Activated T-cell treated with anti-CD3 and anti-CD28 coated beads, Interleukin-2, amount 50 U/mL, for 72 hours (primary cell): ENCODE measurements around the gene PECR. TPM values are rescaled to one million over a fixed set of nuclear protein-coding genes. Genes with fewer than 3 reads are reported as not detected.

ENCODE experiments used
- ATAC-seq, 2 donors: fragments of 150-1000 bp; cut with Tn5 transposase; replicated peaks in 1 of 2; 2 replicates each; pipeline ENCODE4 v1.10.0; 2021; ENCODE audit warnings: moderate library complexity in 2 of 2, mild to moderate bottlenecking in 1 of 2
- DNase-seq, 2 donors: peaks; one replicate each; pipeline ENCODE4 v3.0.0; 2021 to 2022; ENCODE audit warnings: mixed read lengths in 1 of 2
- H3K27ac Mint-ChIP-seq: one replicate; pipeline ENCODE4 v1.8.0; 2022; ENCODE audit warnings: mild to moderate bottlenecking, moderate library complexity, mixed read lengths
- H3K27me3 Mint-ChIP-seq: one replicate; pipeline ENCODE4 v1.8.0; 2022; ENCODE audit warnings: low read depth, mixed read lengths
- H3K36me3 Mint-ChIP-seq, 2 donors: one replicate each; pipeline ENCODE4 v1.8.0; 2022; ENCODE audit warnings: mixed read lengths in 2 of 2, mild to moderate bottlenecking in 1 of 2; ENCODE audit not compliant: insufficient read depth in 2 of 2
- H3K4me1 Mint-ChIP-seq: one replicate; pipeline ENCODE4 v1.8.0; 2022; ENCODE audit warnings: low read depth, mixed read lengths
- H3K4me3 Mint-ChIP-seq, 2 donors: one replicate each; pipeline ENCODE4 v1.8.0; 2022; ENCODE audit warnings: mild to moderate bottlenecking in 2 of 2, mixed read lengths in 2 of 2, moderate library complexity in 2 of 2
- H3K9me3 Mint-ChIP-seq, 2 donors: one replicate each; pipeline ENCODE4 v1.8.0; 2022; ENCODE audit warnings: mixed read lengths in 2 of 2
- total RNA-seq, 2 donors: library from RNA; stranded (reverse); gene quantifications; one replicate each; pipeline ENCODE4 v1.2.3, GENCODE V29; 2022

PECR gene
- total RNA-seq = 10 to 100 TPM; 28.4 to 29.7 TPM

DNA sequence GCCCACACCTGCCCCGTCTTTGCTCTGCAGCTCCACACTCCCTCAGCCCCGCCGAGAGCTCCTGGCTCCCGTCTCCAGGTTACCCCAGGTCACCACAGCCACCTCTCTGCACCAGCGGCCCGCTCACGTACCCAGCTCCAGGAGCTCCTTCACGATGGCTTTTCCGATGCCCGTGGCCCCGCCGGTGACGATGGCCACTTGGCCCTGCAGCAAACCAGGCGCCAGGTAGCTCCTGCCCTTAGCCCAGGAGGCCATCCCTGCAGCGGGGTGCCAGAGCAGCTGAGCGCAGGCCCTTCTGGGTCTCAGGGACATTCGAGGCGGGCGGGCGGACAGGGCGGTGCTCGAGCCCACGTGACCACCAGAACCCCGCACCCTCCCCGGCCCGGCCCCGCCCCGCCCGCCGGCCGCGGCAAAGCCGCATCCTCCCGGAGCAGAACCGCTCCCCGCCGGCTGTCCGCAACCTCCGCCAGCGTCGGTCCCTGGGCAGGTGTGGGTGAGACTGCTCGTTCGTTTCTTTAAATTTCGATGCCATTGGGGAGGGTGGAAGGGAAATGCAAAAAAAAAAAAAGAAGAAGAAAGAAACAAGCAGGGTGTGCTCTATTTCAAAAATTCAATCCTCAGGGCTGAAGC, at the start of gene PECR, which contains the start of gene TMEM169:
TSS of gene PECR (minus strand) at position 323 of the 630 bp plus-strand sequence. CDS start at position 255, 68 bp downstream.
TSS of gene TMEM169 (plus strand) at position 433 of the 630 bp plus-strand sequence. CDS start 14,045 bp downstream, outside the sequence.
- peak; percentile 97 for ATAC-seq
- peak within 1 kb of the TSS; percentile 85 for H3K27ac Mint-ChIP-seq
- no peaks in the 10 kb centered on the region for H3K27me3 Mint-ChIP-seq
- H3K4me1 Mint-ChIP-seq = peaks cover 65% of the 10 kb centered on the region
- H3K4me3 Mint-ChIP-seq = peak within 1 kb of the TSS; percentile 89 to 94
- peaks cover 0 to 3% of the 10 kb centered on the region in 2 donors for H3K36me3 Mint-ChIP-seq
- no peaks in the 10 kb centered on the region for H3K9me3 Mint-ChIP-seq
- DNase-seq = peak; percentile 86

DNA sequence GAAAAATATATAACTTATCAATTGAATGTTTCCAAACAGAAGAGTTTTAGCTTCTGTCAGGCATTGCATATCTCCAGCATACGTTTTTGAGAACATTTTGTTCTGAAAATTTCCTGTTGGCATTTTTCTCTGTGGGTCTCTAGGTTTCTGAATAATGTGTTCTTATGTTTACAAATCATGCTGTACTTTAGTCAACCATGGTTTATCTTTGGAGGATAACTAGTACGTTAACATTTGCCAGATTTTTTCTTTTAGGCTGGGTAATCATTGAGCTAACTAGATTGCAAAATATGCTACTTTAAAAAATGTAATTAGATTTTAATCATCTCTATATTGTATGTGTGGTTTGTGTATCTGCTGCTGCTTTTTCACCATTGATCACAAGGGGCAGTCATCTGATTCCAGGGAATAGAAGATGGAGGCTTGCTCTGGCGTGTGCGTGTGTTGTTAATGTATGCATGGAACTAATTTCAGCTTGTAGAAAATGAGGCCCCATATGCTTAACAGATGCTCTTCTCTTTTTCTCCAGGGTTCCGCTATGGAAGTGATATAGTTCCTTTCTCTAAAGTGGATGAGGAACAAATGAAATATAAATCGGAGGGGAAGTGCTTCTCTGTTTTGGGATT, 48.9 kb upstream of the PECR start:
- DNase-seq = no peak
- Mint-ChIP-seq H3K9me3 (no peaks in the 10 kb centered on the region), H3K36me3 (peaks cover 27 to 50% of the 10 kb centered on the region in 2 donors), H3K27me3 (no peaks in the 10 kb centered on the region), H3K4me3 (peak overlapping the region in 1 of 2 donors; percentile 32), H3K4me1 (peaks cover 78% of the 10 kb centered on the region), H3K27ac (peak overlapping the region; percentile 41)
- ATAC-seq = no peak

DNA sequence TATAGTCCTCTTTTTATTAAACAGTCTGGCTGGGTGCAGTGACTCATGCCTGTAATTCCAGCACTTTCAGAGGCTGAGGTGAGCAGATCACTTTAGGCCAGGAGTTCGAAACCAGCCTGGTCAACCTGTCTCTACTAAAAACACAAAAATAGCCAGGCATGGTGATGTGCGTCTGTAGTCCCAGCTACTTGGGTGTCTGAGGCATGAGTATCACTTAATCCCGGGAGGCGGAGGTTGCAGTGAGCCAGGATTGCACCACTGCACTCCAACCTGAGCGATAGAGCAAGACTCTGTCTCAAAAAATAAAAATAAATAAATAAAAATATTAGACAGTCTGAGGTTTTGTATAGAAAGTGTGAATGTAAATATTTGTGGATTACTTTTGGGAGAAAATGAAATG, 45.3 kb upstream of the PECR start:
- no peaks in the 10 kb centered on the region for H3K9me3 Mint-ChIP-seq
- H3K4me1 Mint-ChIP-seq = peaks cover 80% of the 10 kb centered on the region
- no peaks in the 10 kb centered on the region for H3K27me3 Mint-ChIP-seq
- peak overlapping the region in 1 of 2 donors; percentile 40 for H3K4me3 Mint-ChIP-seq
- peak overlapping the region; percentile 85 for H3K27ac Mint-ChIP-seq
- H3K36me3 Mint-ChIP-seq = peaks cover 25 to 57% of the 10 kb centered on the region in 2 donors
- ATAC-seq = no peak
- no peak for DNase-seq

DNA sequence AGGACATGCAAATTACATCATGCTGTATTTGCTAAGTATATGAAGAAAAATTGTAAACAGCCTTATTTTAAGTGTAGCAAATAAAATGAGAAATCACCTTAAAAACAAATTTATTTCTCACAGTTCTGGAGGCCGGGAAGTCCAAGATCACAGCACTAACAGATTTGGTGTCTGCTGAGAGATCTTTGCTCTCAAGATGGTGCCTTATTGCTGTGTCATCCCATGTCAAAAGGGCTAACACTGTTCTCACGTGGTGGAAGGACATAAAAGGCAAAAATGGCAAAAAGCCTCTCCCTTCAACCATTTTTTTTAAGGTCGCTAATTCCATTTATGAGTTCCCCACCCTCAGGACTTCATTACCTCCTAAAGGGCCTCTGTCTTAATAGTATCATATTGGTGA, 39.6 kb upstream of the PECR start:
- DNase-seq = no peak
- peak overlapping the region; percentile 71 to 80 for H3K4me3 Mint-ChIP-seq
- peaks cover 27 to 70% of the 10 kb centered on the region in 2 donors for H3K36me3 Mint-ChIP-seq
- no peaks in the 10 kb centered on the region for H3K27me3 Mint-ChIP-seq
- H3K9me3 Mint-ChIP-seq = no peaks in the 10 kb centered on the region
- peak overlapping the region; percentile 90 for H3K27ac Mint-ChIP-seq
- no peak for ATAC-seq
- H3K4me1 Mint-ChIP-seq = peaks cover 93% of the 10 kb centered on the region

DNA sequence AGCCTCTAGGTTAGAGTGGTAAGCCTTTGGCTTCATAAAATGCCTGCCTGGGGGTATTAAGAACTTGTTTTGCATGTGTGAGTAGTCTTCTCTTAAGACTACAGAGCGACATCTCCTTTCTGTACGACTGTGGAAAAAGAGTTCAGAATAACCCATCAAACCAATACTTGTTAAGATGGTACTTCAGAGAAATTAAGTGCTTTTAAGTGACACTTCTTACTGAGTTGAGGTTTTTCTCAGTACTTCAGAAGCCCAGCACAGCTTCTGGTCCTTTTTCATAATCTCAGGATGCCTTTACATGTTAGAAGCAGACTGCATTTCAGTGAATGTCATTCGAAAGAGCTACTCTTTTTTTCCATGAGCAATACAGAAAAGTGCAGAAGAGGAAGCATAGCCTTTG, 38.4 kb upstream of the PECR start:
- Mint-ChIP-seq H3K4me1 (peaks cover 93% of the 10 kb centered on the region), H3K9me3 (no peaks in the 10 kb centered on the region), H3K27me3 (no peaks in the 10 kb centered on the region), H3K4me3 (peak overlapping the region; percentile 80 to 88), H3K27ac (peak overlapping the region; percentile 99), H3K36me3 (peaks cover 33 to 76% of the 10 kb centered on the region in 2 donors)
- peak; percentile 90 to 94 for ATAC-seq
- DNase-seq = no peak

DNA sequence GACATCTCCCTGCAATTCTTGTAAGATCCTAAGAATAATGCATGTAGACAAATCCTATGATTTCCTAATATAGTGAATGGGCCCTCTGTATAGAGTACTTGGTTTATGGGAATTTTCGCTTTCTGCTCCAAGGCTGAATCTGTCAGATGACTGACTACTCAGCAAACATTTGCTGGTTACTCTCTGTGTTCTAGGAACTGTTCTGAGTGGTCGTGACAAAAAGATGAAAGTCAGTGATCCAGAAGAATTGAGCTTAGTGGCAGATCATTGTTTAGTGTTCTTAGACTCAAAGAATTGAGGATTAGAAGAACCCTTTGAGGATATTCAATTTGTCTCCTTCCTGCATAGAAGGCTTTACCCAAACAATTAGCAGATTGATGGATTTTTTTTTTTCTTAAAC, 37.5 kb upstream of the PECR start:
- Mint-ChIP-seq H3K27ac (peak overlapping the region; percentile 99), H3K4me1 (peaks cover 93% of the 10 kb centered on the region), H3K36me3 (peaks cover 32 to 74% of the 10 kb centered on the region in 2 donors), H3K27me3 (no peaks in the 10 kb centered on the region), H3K4me3 (peak overlapping the region; percentile 80 to 88), H3K9me3 (no peaks in the 10 kb centered on the region)
- ATAC-seq (no peak), DNase-seq (no peak)

DNA sequence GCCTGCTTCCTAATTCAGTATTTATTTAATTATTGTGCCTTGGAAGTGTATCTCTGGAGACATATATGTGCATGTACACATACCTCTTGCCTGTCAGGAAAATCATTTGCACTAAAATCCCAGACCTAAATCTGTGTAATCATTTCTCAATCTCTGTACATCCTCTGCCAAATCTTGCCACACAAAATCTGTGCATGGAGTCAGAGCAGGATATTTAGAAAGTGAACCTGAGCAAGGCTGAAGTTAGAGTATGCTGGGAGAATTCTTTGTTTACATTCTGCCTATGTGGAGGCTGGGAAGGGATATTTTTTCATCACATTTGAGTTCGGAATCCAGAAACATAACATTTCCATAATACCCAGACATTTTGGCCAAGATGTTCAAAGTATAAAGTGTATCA, 36.9 kb upstream of the PECR start:
- H3K9me3 Mint-ChIP-seq = no peaks in the 10 kb centered on the region
- no peak for ATAC-seq
- H3K36me3 Mint-ChIP-seq = peaks cover 35 to 73% of the 10 kb centered on the region in 2 donors
- H3K4me1 Mint-ChIP-seq = peaks cover 94% of the 10 kb centered on the region
- no peak for DNase-seq
- peak overlapping the region; percentile 99 for H3K27ac Mint-ChIP-seq
- H3K4me3 Mint-ChIP-seq = peak overlapping the region; percentile 13 to 88
- H3K27me3 Mint-ChIP-seq = no peaks in the 10 kb centered on the region

DNA sequence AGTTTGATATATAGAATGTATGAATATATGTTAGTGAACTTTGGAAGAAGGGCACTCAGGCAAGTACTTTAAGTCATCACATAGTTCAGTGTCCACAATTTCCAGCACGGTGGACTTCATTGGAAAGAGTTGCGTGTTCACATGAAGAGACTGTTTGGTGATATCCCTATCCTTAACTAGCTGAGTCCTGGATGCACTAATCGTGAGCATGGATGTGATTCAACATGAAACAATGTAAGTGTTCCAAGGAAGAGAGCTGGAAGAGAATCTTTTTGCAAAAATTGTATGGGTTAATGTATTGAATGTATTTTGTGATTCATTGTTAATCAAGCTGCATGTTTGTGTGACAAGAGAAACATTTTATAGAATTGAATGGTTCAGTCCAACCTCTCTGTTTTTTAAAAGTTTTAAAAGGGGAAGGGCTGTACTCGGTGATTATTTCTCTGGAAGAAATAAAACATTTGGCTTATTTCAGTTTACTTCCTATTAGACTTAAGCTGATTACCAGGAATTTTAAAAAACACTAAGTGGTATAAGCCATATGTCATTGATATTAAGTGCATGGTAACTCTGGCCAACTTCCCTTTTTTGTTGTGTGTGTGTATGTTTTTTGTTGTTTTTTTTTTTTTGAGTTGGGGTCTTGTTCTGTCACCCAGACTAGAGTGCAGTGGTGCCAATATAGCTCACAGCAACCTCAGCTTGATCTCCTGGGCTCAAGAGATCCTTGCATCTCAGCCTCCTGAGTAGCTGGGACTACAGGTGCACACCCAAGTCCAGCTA, 36.1 kb upstream of the PECR start:
- Mint-ChIP-seq H3K36me3 (peaks cover 37 to 73% of the 10 kb centered on the region in 2 donors), H3K9me3 (no peaks in the 10 kb centered on the region), H3K27ac (peak overlapping the region; percentile 99), H3K4me3 (peak overlapping the region; percentile 27 to 88), H3K4me1 (peaks cover 99% of the 10 kb centered on the region), H3K27me3 (no peaks in the 10 kb centered on the region)
- no peak for DNase-seq
- no peak for ATAC-seq

DNA sequence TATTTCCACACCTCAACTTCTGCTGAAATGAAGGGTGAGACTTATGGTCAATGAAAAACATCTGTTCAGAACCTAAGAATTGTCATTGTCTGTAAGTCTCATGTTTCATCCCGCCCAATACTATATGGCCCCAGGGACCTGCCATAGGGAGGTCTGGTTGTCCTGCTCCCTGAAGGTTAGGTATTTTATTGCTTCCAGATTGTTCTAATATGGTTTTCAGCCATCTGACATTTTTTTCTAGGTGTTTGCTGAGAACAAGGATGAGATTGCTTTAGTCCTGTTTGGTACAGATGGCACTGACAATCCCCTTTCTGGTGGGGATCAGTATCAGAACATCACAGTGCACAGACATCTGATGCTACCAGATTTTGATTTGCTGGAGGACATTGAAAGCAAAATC, 34.8 kb upstream of the PECR start:
- H3K27me3 Mint-ChIP-seq = no peaks in the 10 kb centered on the region
- peaks cover 33 to 71% of the 10 kb centered on the region in 2 donors for H3K36me3 Mint-ChIP-seq
- H3K27ac Mint-ChIP-seq = peak overlapping the region; percentile 99
- DNase-seq (no peak), ATAC-seq (no peak)
- no peaks in the 10 kb centered on the region for H3K9me3 Mint-ChIP-seq
- peaks cover 99% of the 10 kb centered on the region for H3K4me1 Mint-ChIP-seq
- peak overlapping the region; percentile 48 to 88 for H3K4me3 Mint-ChIP-seq

DNA sequence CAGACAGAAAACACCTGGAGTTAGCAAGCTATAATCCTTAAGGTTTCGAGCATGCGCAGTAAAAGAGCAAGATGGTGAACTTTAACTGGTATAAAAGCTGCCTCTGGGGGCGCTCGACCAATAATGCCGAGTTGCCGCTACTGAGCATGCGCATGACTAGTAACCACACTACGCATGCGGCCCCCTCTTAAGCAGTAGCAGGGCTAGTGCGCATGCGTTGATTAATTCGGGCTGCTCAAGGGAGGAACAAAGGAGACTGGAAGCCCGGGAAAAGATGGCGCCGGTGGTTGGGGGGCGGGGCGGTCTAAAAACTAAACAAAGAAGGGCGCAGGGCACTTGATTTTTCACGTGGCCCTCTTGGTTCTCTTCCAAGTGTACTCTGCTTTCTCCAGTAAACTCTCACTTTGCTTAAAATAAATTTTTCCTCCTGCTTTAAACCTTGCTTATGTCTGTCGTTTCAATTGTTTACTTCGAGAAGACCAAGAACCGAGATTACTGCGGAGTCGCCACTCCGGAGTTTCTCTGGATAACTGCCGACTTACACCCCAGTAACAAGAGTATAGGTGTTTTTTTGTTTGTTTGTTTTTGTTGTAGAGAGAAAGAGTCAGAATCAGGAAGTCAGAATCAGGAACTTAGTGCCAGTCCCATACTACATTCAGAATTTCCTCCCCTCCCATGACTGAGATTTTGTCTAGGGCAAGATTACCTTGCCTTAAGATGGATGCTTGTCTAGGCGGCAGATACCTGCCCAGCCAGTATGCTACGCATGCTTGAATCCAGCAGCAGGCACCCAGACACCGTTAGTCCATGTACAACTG, 33.3 kb upstream of the PECR start:
- Mint-ChIP-seq H3K4me1 (peaks cover 98% of the 10 kb centered on the region), H3K27ac (peak overlapping the region; percentile 99), H3K27me3 (no peaks in the 10 kb centered on the region), H3K9me3 (no peaks in the 10 kb centered on the region), H3K36me3 (peaks cover 29 to 61% of the 10 kb centered on the region in 2 donors), H3K4me3 (peak overlapping the region; percentile 81 to 99)
- peak; percentile 74 to 81 for ATAC-seq
- DNase-seq = peak; percentile 96

DNA sequence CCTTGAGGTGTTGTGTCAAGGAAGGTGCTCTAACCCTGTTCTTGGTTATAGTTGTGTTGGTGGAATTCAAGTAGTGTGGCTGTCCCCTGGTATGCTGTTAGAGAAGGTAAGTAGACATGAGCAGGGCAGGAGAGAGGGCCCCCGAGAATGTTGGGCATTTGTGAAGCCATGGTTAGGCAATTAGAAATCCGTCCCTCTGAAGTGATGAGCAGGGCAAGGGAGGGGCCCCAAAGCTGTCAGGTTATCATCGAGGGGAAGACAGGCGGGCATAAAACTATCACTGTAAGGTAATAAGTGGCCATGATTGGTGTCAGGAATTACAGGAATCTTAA, 32.7 kb upstream of the PECR start:
- Mint-ChIP-seq H3K36me3 (peaks cover 27 to 62% of the 10 kb centered on the region in 2 donors), H3K27ac (peak overlapping the region; percentile 99), H3K4me1 (peaks cover 92% of the 10 kb centered on the region), H3K4me3 (peak overlapping the region; percentile 81 to 99), H3K27me3 (no peaks in the 10 kb centered on the region), H3K9me3 (no peaks in the 10 kb centered on the region)
- no peak for ATAC-seq
- DNase-seq = no peak

DNA sequence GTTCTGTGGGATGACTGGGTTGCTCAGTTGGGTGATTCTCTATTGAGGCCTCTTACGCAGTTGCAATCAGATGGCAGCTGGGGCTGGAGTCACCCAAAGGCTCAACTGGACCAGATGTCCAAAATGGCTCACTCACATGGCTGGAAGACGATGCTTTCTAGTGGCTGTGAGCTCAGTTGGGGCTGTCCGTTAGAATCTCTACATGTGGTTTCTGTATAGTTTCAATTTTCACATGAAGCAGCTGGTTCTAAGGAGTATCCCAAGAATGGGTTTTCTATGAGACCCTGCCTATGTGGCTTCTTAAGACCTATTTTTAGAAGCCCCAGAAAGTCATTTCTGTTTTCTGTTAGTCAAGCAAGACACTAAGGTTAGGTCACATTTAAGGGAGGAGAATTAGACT, 32.0 kb upstream of the PECR start:
- peak overlapping the region; percentile 41 to 99 for H3K4me3 Mint-ChIP-seq
- H3K36me3 Mint-ChIP-seq = peaks cover 27 to 57% of the 10 kb centered on the region in 2 donors
- DNase-seq (no peak), ATAC-seq (peak; percentile 31 to 32)
- H3K27me3 Mint-ChIP-seq = no peaks in the 10 kb centered on the region
- H3K27ac Mint-ChIP-seq = peak overlapping the region; percentile 99
- no peaks in the 10 kb centered on the region for H3K9me3 Mint-ChIP-seq
- H3K4me1 Mint-ChIP-seq = peaks cover 87% of the 10 kb centered on the region
